GM23338 (cell line): ENCODE measurements around the gene RAB40C. TPM values are rescaled to one million over a fixed set of nuclear protein-coding genes. Genes with fewer than 3 reads are reported as not detected.

Experiments
- ATAC-seq: fragments of 200-7000 bp; cut with Tn5 transposase; 3 replicates; pipeline ENCODE4 v1.9.1; 2020
- DNase-seq: peaks from one replicate; pipeline ENCODE4 v3.0.0-alpha.2; 2015; ENCODE audit warnings: low spot score
- H2AFZ ChIP-seq: fragments of 200-600 bp; sonication (generic); 2 replicates; pipeline ENCODE4 v1.8.0; 2016; ENCODE audit warnings: antibody characterized with exemption, mild to moderate bottlenecking, moderate library complexity
- H3F3A ChIP-seq: fragments of 200-600 bp; sonication (generic); replicated peaks from 2 replicates; pipeline ENCODE4 v1.8.0; 2017; ENCODE audit warnings: antibody characterized with exemption, mixed run types, low read depth
- H3K27ac ChIP-seq: fragments of 200-600 bp; sonication (generic); 2 replicates; pipeline ENCODE4 v1.6.1; 2016; ENCODE audit warnings: low read depth
- H3K27me3 ChIP-seq: fragments of 200-600 bp; sonication (generic); 2 replicates; pipeline ENCODE4 v1.8.0; 2016; ENCODE audit warnings: mild to moderate bottlenecking, mixed run types, moderate library complexity; ENCODE audit not compliant: insufficient read depth
- H3K36me3 ChIP-seq: fragments of 200-600 bp; sonication (generic); 2 replicates; pipeline ENCODE4 v1.8.0; 2016; ENCODE audit warnings: mild to moderate bottlenecking; ENCODE audit not compliant: insufficient read depth
- H3K4me1 ChIP-seq: fragments of 200-600 bp; sonication (generic); 2 replicates; pipeline ENCODE4 v1.8.0; 2016; ENCODE audit warnings: mild to moderate bottlenecking, moderate library complexity; ENCODE audit not compliant: insufficient read depth
- H3K4me2 ChIP-seq: fragments of 200-600 bp; sonication (generic); 2 replicates; pipeline ENCODE4 v1.7.1; 2017; ENCODE audit warnings: mixed run types
- H3K4me3 ChIP-seq: fragments of 200-600 bp; sonication (generic); 2 replicates; pipeline ENCODE4 v1.6.1; 2016; ENCODE audit warnings: mixed run types
- H3K79me2 ChIP-seq: fragments of 200-600 bp; sonication (generic); replicated peaks from 2 replicates; pipeline ENCODE4 v1.8.0; 2017; ENCODE audit warnings: mild to moderate bottlenecking; ENCODE audit not compliant: insufficient read depth
- H3K9me2 ChIP-seq: fragments of 200-600 bp; sonication (generic); 2 replicates; pipeline ENCODE4 v1.8.0; 2017; ENCODE audit not compliant: insufficient read depth
- H4K20me1 ChIP-seq: fragments of 200-600 bp; sonication (generic); replicated peaks from 2 replicates; pipeline ENCODE4 v1.8.0; 2017; ENCODE audit warnings: mild to moderate bottlenecking; ENCODE audit not compliant: insufficient read depth
- H3K27ac Mint-ChIP-seq: 2 replicates; pipeline ENCODE4 v1.8.0; 2020; ENCODE audit warnings: inconsistent platforms, mild to moderate bottlenecking, moderate library complexity, mixed read lengths
- H3K27me3 Mint-ChIP-seq: 3 replicates; pipeline ENCODE4 v1.8.0; 2022; ENCODE audit warnings: low read depth, mild to moderate bottlenecking, moderate library complexity, mixed read lengths, inconsistent platforms; ENCODE audit not compliant: insufficient read depth, poor library complexity
- H3K36me3 Mint-ChIP-seq: 3 replicates; pipeline ENCODE4 v1.8.0; 2021; ENCODE audit warnings: low read depth, mild to moderate bottlenecking, inconsistent platforms, moderate library complexity, mixed read lengths
- H3K4me1 Mint-ChIP-seq: 3 replicates; pipeline ENCODE4 v1.8.0; 2020; ENCODE audit warnings: mild to moderate bottlenecking, inconsistent platforms, mixed read lengths
- H3K4me3 Mint-ChIP-seq: 3 replicates; pipeline ENCODE4 v1.8.0; 2021; ENCODE audit warnings: moderate library complexity, mild to moderate bottlenecking, inconsistent platforms, mixed read lengths
- H3K9me3 Mint-ChIP-seq: 3 replicates; pipeline ENCODE4 v1.8.0; 2020; ENCODE audit warnings: moderate library complexity, mild to moderate bottlenecking, inconsistent platforms, mixed read lengths
- JUNB ChIP-seq: IDR thresholded peaks from one replicate; pipeline ENCODE4 v1.6.1; 2016; ENCODE audit warnings: antibody characterized with exemption; ENCODE audit not compliant: unreplicated experiment
- NANOG ChIP-seq: IDR thresholded peaks from 2 replicates; pipeline ENCODE4 v1.6.1; 2016; ENCODE audit warnings: antibody characterized with exemption, borderline replicate concordance
- POLR2AphosphoS5 ChIP-seq: IDR thresholded peaks from 2 replicates; pipeline ENCODE4 v1.6.1; 2016; ENCODE audit warnings: antibody characterized with exemption, low read depth
- STAT1 ChIP-seq: IDR thresholded peaks from one replicate; pipeline ENCODE4 v1.6.1; 2016; ENCODE audit warnings: antibody characterized with exemption; ENCODE audit not compliant: unreplicated experiment
- ZNF114 ChIP-seq: fragments of 250-450 bp; sonication (Bioruptor Pico); IDR thresholded peaks from 2 replicates; pipeline ENCODE4 v1.5.0; 2020; ENCODE audit warnings: mild to moderate bottlenecking, moderate library complexity
- polyA plus RNA-seq: library from polyadenylated mRNA; unstranded; fragments of >200 nt; fragmentation: Nextera tagmentation; extraction: Ambion mirVana; gene quantifications from 2 replicates; pipeline ENCODE4 v1.2.1, GENCODE V29; 2016
- total RNA-seq: library from RNA; depleted of rRNA; stranded (reverse); fragments of >200 nt; shearing (Covaris generic); gene quantifications from 2 replicates; pipeline ENCODE4 v1.2.3, GENCODE V29; 2014
- TF ChIP-seq, protein P1 (sequence below): IDR thresholded peaks from 2 replicates; pipeline ENCODE4 v1.6.1; 2016; ENCODE audit warnings: antibody characterized with exemption
- TF ChIP-seq, protein P2 (sequence below), 2 experiments: fragments of 200-600 bp in 1 of 2; sonication (generic) in 1 of 2; conservative IDR thresholded peaks; 2 replicates each; pipeline versions ENCODE4 v1.5.1 to v1.6.1; 2016 to 2017; ENCODE audit warnings: antibody characterized with exemption in 2 of 2, low read depth in 2 of 2, mild to moderate bottlenecking in 2 of 2, moderate library complexity in 1 of 2
- TF ChIP-seq, protein P3 (sequence below): IDR thresholded peaks from one replicate; pipeline ENCODE4 v1.6.1; 2018; ENCODE audit warnings: antibody characterized with exemption; ENCODE audit not compliant: unreplicated experiment

The RAB40C gene
- total and polyA plus RNA-seq, 2 experiments from 2014 or later = 11.2 to 24.6 TPM

DNA sequence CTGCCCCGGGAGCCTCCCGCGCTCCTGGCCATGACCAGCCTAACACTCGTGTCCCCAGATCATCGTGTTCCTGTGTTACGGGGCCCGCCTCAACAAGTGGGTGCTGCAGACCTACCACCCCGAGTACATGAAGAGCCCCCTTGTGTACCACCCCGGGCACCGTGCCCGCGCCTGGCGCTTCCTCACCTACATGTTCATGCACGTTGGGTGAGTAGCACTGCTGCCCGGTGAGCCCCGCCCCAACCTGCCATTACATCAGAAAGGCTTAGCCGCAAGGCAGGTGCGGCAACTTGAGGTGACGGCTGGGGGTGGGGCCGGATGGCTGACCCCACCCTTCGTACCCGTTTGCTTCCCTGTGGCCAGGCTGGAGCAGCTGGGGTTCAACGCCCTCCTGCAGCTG is 87.0 kb downstream of the RAB40C start:
- ATAC-seq = peak; percentile 5
- H3K4me3 ChIP-seq = peak overlapping the region; percentile 48
- Mint-ChIP-seq H3K4me1 (peaks cover 27% of the 10 kb centered on the region), H3K36me3 (peaks cover 17% of the 10 kb centered on the region), H3K27me3 (peaks cover 17% of the 10 kb centered on the region), H3K27ac (no peak overlapping the region; the same call in 1 of the 2 replicates), H3K9me3 (no peaks in the 10 kb centered on the region; the same call in 1 of the 3 replicates), H3K4me3 (peak overlapping the region; percentile 36; the same call in 2 of the 3 replicates)
- no peaks in the 10 kb centered on the region for H3K36me3 ChIP-seq
- DNase-seq = peak; percentile 54
- peaks cover 9% of the 10 kb centered on the region; the same call in 1 of the 2 replicates for H3K79me2 ChIP-seq
- H3K4me1 ChIP-seq = peaks cover 11% of the 10 kb centered on the region; the same call in 1 of the 2 replicates
- H3K27me3 ChIP-seq = no peaks in the 10 kb centered on the region
- no peak overlapping the region for H2AFZ ChIP-seq
- H4K20me1 ChIP-seq = peaks cover 10% of the 10 kb centered on the region
- H3K4me2 ChIP-seq = peak overlapping the region; percentile 74
- peaks cover 27% of the 10 kb centered on the region for H3F3A ChIP-seq
- H3K27ac ChIP-seq = no peak overlapping the region
- TF ChIP-seq STAT1 (no peak), ZNF114 (no peak), JUNB (no peak), NANOG (no peak), POLR2AphosphoS5 (peak; percentile 20; the same call in 1 of the 2 replicates)
- TF ChIP-seq, protein P1, sequence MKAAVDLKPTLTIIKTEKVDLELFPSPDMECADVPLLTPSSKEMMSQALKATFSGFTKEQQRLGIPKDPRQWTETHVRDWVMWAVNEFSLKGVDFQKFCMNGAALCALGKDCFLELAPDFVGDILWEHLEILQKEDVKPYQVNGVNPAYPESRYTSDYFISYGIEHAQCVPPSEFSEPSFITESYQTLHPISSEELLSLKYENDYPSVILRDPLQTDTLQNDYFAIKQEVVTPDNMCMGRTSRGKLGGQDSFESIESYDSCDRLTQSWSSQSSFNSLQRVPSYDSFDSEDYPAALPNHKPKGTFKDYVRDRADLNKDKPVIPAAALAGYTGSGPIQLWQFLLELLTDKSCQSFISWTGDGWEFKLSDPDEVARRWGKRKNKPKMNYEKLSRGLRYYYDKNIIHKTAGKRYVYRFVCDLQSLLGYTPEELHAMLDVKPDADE = no peak
- TF ChIP-seq, protein P2, sequence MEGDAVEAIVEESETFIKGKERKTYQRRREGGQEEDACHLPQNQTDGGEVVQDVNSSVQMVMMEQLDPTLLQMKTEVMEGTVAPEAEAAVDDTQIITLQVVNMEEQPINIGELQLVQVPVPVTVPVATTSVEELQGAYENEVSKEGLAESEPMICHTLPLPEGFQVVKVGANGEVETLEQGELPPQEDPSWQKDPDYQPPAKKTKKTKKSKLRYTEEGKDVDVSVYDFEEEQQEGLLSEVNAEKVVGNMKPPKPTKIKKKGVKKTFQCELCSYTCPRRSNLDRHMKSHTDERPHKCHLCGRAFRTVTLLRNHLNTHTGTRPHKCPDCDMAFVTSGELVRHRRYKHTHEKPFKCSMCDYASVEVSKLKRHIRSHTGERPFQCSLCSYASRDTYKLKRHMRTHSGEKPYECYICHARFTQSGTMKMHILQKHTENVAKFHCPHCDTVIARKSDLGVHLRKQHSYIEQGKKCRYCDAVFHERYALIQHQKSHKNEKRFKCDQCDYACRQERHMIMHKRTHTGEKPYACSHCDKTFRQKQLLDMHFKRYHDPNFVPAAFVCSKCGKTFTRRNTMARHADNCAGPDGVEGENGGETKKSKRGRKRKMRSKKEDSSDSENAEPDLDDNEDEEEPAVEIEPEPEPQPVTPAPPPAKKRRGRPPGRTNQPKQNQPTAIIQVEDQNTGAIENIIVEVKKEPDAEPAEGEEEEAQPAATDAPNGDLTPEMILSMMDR (conservative IDR thresholded peaks at IDR 0.05; ENCODE audit: low read depth in 2 of 2) = no peak
- TF ChIP-seq, protein P3, sequence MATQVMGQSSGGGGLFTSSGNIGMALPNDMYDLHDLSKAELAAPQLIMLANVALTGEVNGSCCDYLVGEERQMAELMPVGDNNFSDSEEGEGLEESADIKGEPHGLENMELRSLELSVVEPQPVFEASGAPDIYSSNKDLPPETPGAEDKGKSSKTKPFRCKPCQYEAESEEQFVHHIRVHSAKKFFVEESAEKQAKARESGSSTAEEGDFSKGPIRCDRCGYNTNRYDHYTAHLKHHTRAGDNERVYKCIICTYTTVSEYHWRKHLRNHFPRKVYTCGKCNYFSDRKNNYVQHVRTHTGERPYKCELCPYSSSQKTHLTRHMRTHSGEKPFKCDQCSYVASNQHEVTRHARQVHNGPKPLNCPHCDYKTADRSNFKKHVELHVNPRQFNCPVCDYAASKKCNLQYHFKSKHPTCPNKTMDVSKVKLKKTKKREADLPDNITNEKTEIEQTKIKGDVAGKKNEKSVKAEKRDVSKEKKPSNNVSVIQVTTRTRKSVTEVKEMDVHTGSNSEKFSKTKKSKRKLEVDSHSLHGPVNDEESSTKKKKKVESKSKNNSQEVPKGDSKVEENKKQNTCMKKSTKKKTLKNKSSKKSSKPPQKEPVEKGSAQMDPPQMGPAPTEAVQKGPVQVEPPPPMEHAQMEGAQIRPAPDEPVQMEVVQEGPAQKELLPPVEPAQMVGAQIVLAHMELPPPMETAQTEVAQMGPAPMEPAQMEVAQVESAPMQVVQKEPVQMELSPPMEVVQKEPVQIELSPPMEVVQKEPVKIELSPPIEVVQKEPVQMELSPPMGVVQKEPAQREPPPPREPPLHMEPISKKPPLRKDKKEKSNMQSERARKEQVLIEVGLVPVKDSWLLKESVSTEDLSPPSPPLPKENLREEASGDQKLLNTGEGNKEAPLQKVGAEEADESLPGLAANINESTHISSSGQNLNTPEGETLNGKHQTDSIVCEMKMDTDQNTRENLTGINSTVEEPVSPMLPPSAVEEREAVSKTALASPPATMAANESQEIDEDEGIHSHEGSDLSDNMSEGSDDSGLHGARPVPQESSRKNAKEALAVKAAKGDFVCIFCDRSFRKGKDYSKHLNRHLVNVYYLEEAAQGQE = no peak
- no peaks in the 10 kb centered on the region for H3K9me2 ChIP-seq
